SK-N-SH (cell line): ENCODE results near the gene FRK. TPM values are rescaled to one million over a fixed set of nuclear protein-coding genes. Genes with fewer than 3 reads are reported as not detected.

Experiments
- CTCF ChIA-PET: fragments of 300-600, 350-600 bp; formaldehyde crosslinking; extraction: SDS; loops from one replicate; lab custom pipeline; 2021; lab: Yijun Ruan, JAX
- POLR2A ChIA-PET: fragments of 350-600 bp; sonication (Branson Sonifier 250); formaldehyde crosslinking; extraction: SDS; loops from one replicate; lab custom pipeline; 2020; ENCODE audit warnings: antibody characterized with exemption, inconsistent platforms; lab: Yijun Ruan, JAX
- DNase-seq: peaks from one replicate; pipeline ENCODE4 v3.0.0; 2012
- H2AFZ ChIP-seq: fragments of 200-600 bp; sonication (generic); 2 replicates; pipeline ENCODE4 v1.8.1; 2016; ENCODE audit warnings: antibody characterized with exemption, mild to moderate bottlenecking, low read depth
- H3F3A ChIP-seq: fragments of 200-600 bp; sonication (generic); replicated peaks from 2 replicates; pipeline ENCODE3; 2016; ENCODE audit warnings: antibody characterized with exemption, mild to moderate bottlenecking; ENCODE audit not compliant: insufficient read depth
- H3K27ac ChIP-seq, 2 experiments: fragments of 200-500 bp in 1 of 2; fragments of 200-600 bp in 1 of 2; sonication (Bioruptor generic) in 1 of 2; sonication (generic), shearing (Covaris generic) in 1 of 2; 2 replicates each; pipeline versions ENCODE4 v1.5.1 to v1.6.1; 2014 to 2016; ENCODE audit warnings: low read depth in 2 of 2, inconsistent platforms in 1 of 2, low read length in 1 of 2, mild to moderate bottlenecking in 1 of 2, mixed read lengths in 1 of 2
- H3K27me3 ChIP-seq: fragments of 200-600 bp; sonication (generic), shearing (Covaris generic); 2 replicates; pipeline ENCODE4 v1.6.1; 2016; ENCODE audit warnings: mixed run types; ENCODE audit not compliant: insufficient read depth
- H3K36me3 ChIP-seq, 2 experiments: fragments of 200-500 bp in 1 of 2; fragments of 200-600 bp in 1 of 2; sonication (Bioruptor generic) in 1 of 2; sonication (generic) in 1 of 2; replicated peaks in 1 of 2; 2 replicates each; pipeline versions ENCODE3 to v1.5.1; 2014 to 2016; ENCODE audit warnings: low read length in 1 of 2, mild to moderate bottlenecking in 1 of 2; ENCODE audit not compliant: insufficient read depth in 2 of 2, control insufficient read depth in 1 of 2
- H3K4me1 ChIP-seq, 2 experiments: fragments of 200-500 bp in 1 of 2; fragments of 200-600 bp in 1 of 2; sonication (Bioruptor generic) in 1 of 2; sonication (generic), shearing (Covaris generic) in 1 of 2; 2 replicates each; pipeline versions ENCODE4 v1.5.1 to v1.6.1; 2014 to 2016; ENCODE audit warnings: low read depth in 1 of 2, low read length in 1 of 2, mixed run types in 1 of 2; ENCODE audit not compliant: insufficient read depth in 2 of 2, control insufficient read depth in 1 of 2
- H3K4me2 ChIP-seq: fragments of 200-600 bp; sonication (generic), shearing (Covaris generic); 2 replicates; pipeline ENCODE4 v1.6.1; 2017; ENCODE audit warnings: mixed run types
- H3K4me3 ChIP-seq, 2 experiments: fragments of 200-500 bp in 1 of 2; fragments of 200-600 bp in 1 of 2; sonication (Bioruptor generic) in 1 of 2; sonication (generic), shearing (Covaris generic) in 1 of 2; 2 replicates each; pipeline versions ENCODE4 v1.5.1 to v1.8.1; 2014 to 2016; ENCODE audit warnings: low read depth in 2 of 2, inconsistent platforms in 1 of 2, low read length in 1 of 2, mild to moderate bottlenecking in 1 of 2, mixed read lengths in 1 of 2, moderate library complexity in 1 of 2
- H3K79me2 ChIP-seq: fragments of 200-600 bp; sonication (generic); 2 replicates; pipeline ENCODE4 v1.8.1; 2017; ENCODE audit warnings: mild to moderate bottlenecking; ENCODE audit not compliant: insufficient read depth
- H3K9ac ChIP-seq: fragments of 200-600 bp; sonication (generic); 2 replicates; pipeline ENCODE4 v1.6.1; 2017; ENCODE audit warnings: mixed run types
- H3K9me2 ChIP-seq: fragments of 200-600 bp; sonication (generic); 2 replicates; pipeline ENCODE4 v1.6.1; 2017; ENCODE audit warnings: mixed run types
- H3K9me3 ChIP-seq: fragments of 200-600 bp; sonication (generic); 2 replicates; pipeline ENCODE4 v1.6.1; 2017; ENCODE audit warnings: mixed run types, mild to moderate bottlenecking, moderate library complexity
- H4K20me1 ChIP-seq: fragments of 200-600 bp; sonication (generic); 2 replicates; pipeline ENCODE4 v1.6.1; 2017; ENCODE audit warnings: mild to moderate bottlenecking, mixed run types; ENCODE audit not compliant: insufficient read depth
- CHD2 ChIP-seq: fragments of 150-350 bp; IDR thresholded peaks from 2 replicates; pipeline ENCODE4 v1.6.1; 2018; ENCODE audit warnings: low read length; ENCODE audit not compliant: partially characterized antibody
- ELF1 ChIP-seq: IDR thresholded peaks from 2 replicates; pipeline ENCODE4 v1.4.0; 2012
- FOSL2 ChIP-seq: IDR thresholded peaks from 2 replicates; pipeline ENCODE4 v1.4.0; 2012; ENCODE audit warnings: low read depth, mild to moderate bottlenecking, moderate library complexity, borderline replicate concordance
- FOXJ3 ChIP-seq: sonication (generic); formaldehyde crosslinking; IDR thresholded peaks from 2 replicates; pipeline ENCODE4 v1.5.1; 2020; ENCODE audit warnings: mild to moderate bottlenecking, missing genetic modification reagents
- FOXM1 ChIP-seq: IDR thresholded peaks from 2 replicates; pipeline ENCODE4 v1.4.0; 2012; ENCODE audit warnings: low read depth, mild to moderate bottlenecking
- GATA2 ChIP-seq: sonication (generic); formaldehyde crosslinking; IDR thresholded peaks from 2 replicates; pipeline ENCODE4 v1.5.0; 2020; ENCODE audit warnings: mild to moderate bottlenecking, missing genetic modification reagents
- JUND ChIP-seq: IDR thresholded peaks from 2 replicates; pipeline ENCODE4 v1.4.0; 2012
- MEF2A ChIP-seq: IDR thresholded peaks from 2 replicates; pipeline ENCODE4 v1.4.0; 2012; ENCODE audit warnings: low read depth, borderline replicate concordance
- POLR2AphosphoS5 ChIP-seq: IDR thresholded peaks from 2 replicates; pipeline ENCODE4 v1.6.1; 2012; ENCODE audit warnings: low read depth, low read length
- RXRA ChIP-seq: IDR thresholded peaks from 2 replicates; pipeline ENCODE4 v1.4.0; 2012; ENCODE audit warnings: low read depth, mild to moderate bottlenecking, borderline replicate concordance
- SIN3A ChIP-seq: IDR thresholded peaks from 2 replicates; pipeline ENCODE4 v1.6.1; 2012; ENCODE audit warnings: low read depth, mild to moderate bottlenecking, low read length, moderate library complexity, borderline replicate concordance
- TAF1 ChIP-seq: IDR thresholded peaks from 2 replicates; pipeline ENCODE4 v1.6.1; 2012; ENCODE audit warnings: low read depth, mild to moderate bottlenecking, low read length, moderate library complexity, borderline replicate concordance
- TCF12 ChIP-seq: IDR thresholded peaks from 2 replicates; pipeline ENCODE4 v1.4.0; 2012
- TEAD4 ChIP-seq: IDR thresholded peaks from 2 replicates; pipeline ENCODE4 v1.4.0; 2012; ENCODE audit warnings: mild to moderate bottlenecking, borderline replicate concordance; ENCODE audit not compliant: insufficient read depth
- WGBS: methylation state at CpG from one replicate; pipeline ENCODE4 v1.1.6; 2017; ENCODE audit warnings: low lambda C conversion rate; 5-methylcytosine and 5-hydroxymethylcytosine counted together
- polyA plus RNA-seq, 3 experiments: library from polyadenylated mRNA; depleted of rRNA; stranded (reverse); fragments of >200 nt; gene quantifications; 2 replicates each; pipeline ENCODE4 v1.2.3, GENCODE V29; 2012
- TF ChIP-seq, protein P1 (sequence below): fragments of 200-600 bp; sonication (generic); IDR thresholded peaks from 2 replicates; pipeline ENCODE4 v1.6.1; 2017; ENCODE audit warnings: antibody characterized with exemption, mild to moderate bottlenecking, moderate library complexity
- TF ChIP-seq, protein P2 (sequence below): IDR thresholded peaks from 2 replicates; pipeline ENCODE4 v1.4.0; 2012; ENCODE audit warnings: low read depth
- TF ChIP-seq, protein P3 (sequence below): IDR thresholded peaks from 2 replicates; pipeline ENCODE4 v1.6.1; 2012; ENCODE audit warnings: mild to moderate bottlenecking, low read depth, low read length, moderate library complexity
- TF ChIP-seq, protein P4 (sequence below): fragments of 150-350 bp; IDR thresholded peaks from 2 replicates; pipeline ENCODE4 v1.6.1; 2017; ENCODE audit warnings: antibody characterized with exemption, low read length, low read depth, borderline replicate concordance
- TF ChIP-seq, protein P5 (sequence below): fragments of 150-350 bp; IDR thresholded peaks from 2 replicates; pipeline ENCODE4 v1.6.1; 2016; ENCODE audit warnings: mild to moderate bottlenecking, low read depth, low read length
- TF ChIP-seq, protein P6 (sequence below): IDR thresholded peaks from 2 replicates; pipeline ENCODE4 v1.4.0; 2012; ENCODE audit warnings: low read depth, borderline replicate concordance

FRK gene
- polyA plus RNA-seq, 1 of the 3 experiments (the other 2 are of a cell fraction): under 0.01 TPM

DNA sequence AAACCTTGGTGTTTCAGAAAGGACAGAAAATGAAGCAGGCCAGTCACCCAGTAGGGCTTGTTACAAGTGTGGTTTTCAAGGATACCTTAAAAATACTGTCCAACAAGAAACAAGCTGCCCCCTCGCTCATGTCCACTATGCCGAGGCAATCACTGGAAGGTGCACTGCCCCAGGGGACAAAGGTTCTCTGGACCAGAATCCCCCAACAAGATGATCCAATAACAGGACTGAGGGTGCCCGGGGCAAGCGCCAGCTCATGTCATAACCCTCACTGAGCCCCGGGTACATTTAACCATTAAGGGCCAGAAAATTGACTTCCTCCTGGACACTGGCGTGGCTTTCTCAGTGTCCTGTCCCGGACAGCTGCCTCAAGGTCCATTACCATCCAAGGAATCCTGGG, 33.4 kb upstream of the FRK start:
- peaks cover 9% of the 10 kb centered on the region; the same call in 1 of the 2 replicates for H3K9me3 ChIP-seq
- H3K27me3 ChIP-seq: no peaks in the 10 kb centered on the region
- DNase-seq: no peak
- POLR2A ChIA-PET: no interaction called here
- H3F3A ChIP-seq: peaks cover 4% of the 10 kb centered on the region
- no peak overlapping the region for H3K4me3 ChIP-seq
- H4K20me1 ChIP-seq: no peaks in the 10 kb centered on the region
- no peaks in the 10 kb centered on the region for H3K36me3 ChIP-seq
- no peaks in the 10 kb centered on the region for H3K79me2 ChIP-seq
- H3K4me1 ChIP-seq: no peaks in the 10 kb centered on the region
- H3K4me2 ChIP-seq: no peak overlapping the region
- TF ChIP-seq, protein P1, sequence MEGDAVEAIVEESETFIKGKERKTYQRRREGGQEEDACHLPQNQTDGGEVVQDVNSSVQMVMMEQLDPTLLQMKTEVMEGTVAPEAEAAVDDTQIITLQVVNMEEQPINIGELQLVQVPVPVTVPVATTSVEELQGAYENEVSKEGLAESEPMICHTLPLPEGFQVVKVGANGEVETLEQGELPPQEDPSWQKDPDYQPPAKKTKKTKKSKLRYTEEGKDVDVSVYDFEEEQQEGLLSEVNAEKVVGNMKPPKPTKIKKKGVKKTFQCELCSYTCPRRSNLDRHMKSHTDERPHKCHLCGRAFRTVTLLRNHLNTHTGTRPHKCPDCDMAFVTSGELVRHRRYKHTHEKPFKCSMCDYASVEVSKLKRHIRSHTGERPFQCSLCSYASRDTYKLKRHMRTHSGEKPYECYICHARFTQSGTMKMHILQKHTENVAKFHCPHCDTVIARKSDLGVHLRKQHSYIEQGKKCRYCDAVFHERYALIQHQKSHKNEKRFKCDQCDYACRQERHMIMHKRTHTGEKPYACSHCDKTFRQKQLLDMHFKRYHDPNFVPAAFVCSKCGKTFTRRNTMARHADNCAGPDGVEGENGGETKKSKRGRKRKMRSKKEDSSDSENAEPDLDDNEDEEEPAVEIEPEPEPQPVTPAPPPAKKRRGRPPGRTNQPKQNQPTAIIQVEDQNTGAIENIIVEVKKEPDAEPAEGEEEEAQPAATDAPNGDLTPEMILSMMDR: no peak
- TF ChIP-seq TCF12 (no peak), MEF2A (no peak), ELF1 (no peak), CHD2 (no peak), POLR2AphosphoS5 (no peak), FOSL2 (no peak), TEAD4 (no peak), SIN3A (no peak), RXRA (no peak), TAF1 (no peak), GATA2 (CRISPR knock-in tag) (no peak), FOXM1 (no peak), JUND (no peak), FOXJ3 (no peak)
- TF ChIP-seq, protein P2, sequence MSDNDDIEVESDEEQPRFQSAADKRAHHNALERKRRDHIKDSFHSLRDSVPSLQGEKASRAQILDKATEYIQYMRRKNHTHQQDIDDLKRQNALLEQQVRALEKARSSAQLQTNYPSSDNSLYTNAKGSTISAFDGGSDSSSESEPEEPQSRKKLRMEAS: no peak
- TF ChIP-seq, protein P3, sequence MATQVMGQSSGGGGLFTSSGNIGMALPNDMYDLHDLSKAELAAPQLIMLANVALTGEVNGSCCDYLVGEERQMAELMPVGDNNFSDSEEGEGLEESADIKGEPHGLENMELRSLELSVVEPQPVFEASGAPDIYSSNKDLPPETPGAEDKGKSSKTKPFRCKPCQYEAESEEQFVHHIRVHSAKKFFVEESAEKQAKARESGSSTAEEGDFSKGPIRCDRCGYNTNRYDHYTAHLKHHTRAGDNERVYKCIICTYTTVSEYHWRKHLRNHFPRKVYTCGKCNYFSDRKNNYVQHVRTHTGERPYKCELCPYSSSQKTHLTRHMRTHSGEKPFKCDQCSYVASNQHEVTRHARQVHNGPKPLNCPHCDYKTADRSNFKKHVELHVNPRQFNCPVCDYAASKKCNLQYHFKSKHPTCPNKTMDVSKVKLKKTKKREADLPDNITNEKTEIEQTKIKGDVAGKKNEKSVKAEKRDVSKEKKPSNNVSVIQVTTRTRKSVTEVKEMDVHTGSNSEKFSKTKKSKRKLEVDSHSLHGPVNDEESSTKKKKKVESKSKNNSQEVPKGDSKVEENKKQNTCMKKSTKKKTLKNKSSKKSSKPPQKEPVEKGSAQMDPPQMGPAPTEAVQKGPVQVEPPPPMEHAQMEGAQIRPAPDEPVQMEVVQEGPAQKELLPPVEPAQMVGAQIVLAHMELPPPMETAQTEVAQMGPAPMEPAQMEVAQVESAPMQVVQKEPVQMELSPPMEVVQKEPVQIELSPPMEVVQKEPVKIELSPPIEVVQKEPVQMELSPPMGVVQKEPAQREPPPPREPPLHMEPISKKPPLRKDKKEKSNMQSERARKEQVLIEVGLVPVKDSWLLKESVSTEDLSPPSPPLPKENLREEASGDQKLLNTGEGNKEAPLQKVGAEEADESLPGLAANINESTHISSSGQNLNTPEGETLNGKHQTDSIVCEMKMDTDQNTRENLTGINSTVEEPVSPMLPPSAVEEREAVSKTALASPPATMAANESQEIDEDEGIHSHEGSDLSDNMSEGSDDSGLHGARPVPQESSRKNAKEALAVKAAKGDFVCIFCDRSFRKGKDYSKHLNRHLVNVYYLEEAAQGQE: no peak
- TF ChIP-seq, protein P4, sequence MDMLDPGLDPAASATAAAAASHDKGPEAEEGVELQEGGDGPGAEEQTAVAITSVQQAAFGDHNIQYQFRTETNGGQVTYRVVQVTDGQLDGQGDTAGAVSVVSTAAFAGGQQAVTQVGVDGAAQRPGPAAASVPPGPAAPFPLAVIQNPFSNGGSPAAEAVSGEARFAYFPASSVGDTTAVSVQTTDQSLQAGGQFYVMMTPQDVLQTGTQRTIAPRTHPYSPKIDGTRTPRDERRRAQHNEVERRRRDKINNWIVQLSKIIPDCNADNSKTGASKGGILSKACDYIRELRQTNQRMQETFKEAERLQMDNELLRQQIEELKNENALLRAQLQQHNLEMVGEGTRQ: no peak
- TF ChIP-seq, protein P5, sequence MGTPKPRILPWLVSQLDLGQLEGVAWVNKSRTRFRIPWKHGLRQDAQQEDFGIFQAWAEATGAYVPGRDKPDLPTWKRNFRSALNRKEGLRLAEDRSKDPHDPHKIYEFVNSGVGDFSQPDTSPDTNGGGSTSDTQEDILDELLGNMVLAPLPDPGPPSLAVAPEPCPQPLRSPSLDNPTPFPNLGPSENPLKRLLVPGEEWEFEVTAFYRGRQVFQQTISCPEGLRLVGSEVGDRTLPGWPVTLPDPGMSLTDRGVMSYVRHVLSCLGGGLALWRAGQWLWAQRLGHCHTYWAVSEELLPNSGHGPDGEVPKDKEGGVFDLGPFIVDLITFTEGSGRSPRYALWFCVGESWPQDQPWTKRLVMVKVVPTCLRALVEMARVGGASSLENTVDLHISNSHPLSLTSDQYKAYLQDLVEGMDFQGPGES: no peak
- TF ChIP-seq, protein P6, sequence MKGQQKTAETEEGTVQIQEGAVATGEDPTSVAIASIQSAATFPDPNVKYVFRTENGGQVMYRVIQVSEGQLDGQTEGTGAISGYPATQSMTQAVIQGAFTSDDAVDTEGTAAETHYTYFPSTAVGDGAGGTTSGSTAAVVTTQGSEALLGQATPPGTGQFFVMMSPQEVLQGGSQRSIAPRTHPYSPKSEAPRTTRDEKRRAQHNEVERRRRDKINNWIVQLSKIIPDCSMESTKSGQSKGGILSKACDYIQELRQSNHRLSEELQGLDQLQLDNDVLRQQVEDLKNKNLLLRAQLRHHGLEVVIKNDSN: no peak
- TF ChIP-seq, all 33 proteins: peak for 0
- WGBS: 89% methylated on average over 4 of the region's 7 CpGs
- Histone ChIP-seq H3K9ac (no peak overlapping the region), H3K9me2 (no peaks in the 10 kb centered on the region), H3K27ac (no peak overlapping the region), H2AFZ (no peak overlapping the region)
- CTCF ChIA-PET: no interaction called here
